WI38 (cell line): ENCODE results near the gene ATG5.

Source experiments
- H3K4me3 ChIP-seq: 2 replicates; pipeline ENCODE4 v1.5.1; 2011; ENCODE audit warnings: low read depth, mild to moderate bottlenecking, control low read depth, low read length
- CTCF ChIP-seq: IDR thresholded peaks from 2 replicates; pipeline ENCODE4 v1.5.1; 2012; ENCODE audit warnings: low read depth, mild to moderate bottlenecking, control low read depth, low read length

The ATG5 gene

GRCh38 chr6:106145741-106146227 lies 179.8 kb downstream of the ATG5 start:
- H3K4me3 ChIP-seq = no peak overlapping the region
- TF ChIP-seq CTCF = no peak

- H3K4me3 ChIP-seq = no peak overlapping the region
- TF ChIP-seq CTCF = no peak
Observed at GRCh38 chr6:106145144-106145543, 180.4 kb downstream of the ATG5 start.

GRCh38 chr6:106143665-106144064 lies 181.9 kb downstream of the ATG5 start:
- no peak for TF ChIP-seq CTCF
- no peak overlapping the region for H3K4me3 ChIP-seq

GRCh38 chr6:106142876-106143431 lies 182.6 kb downstream of the ATG5 start:
- TF ChIP-seq CTCF = no peak
- H3K4me3 ChIP-seq = no peak overlapping the region

GRCh38 chr6:106141441-106142237 lies 183.9 kb downstream of the ATG5 start:
- H3K4me3 ChIP-seq = no peak overlapping the region
- TF ChIP-seq CTCF = no peak

- no peak for TF ChIP-seq CTCF
- H3K4me3 ChIP-seq = no peak overlapping the region
Observed at GRCh38 chr6:106138151-106138550, 187.4 kb downstream of the ATG5 start.

- no peak for TF ChIP-seq CTCF
- no peak overlapping the region for H3K4me3 ChIP-seq
Observed at GRCh38 chr6:106136845-106137244, 188.7 kb downstream of the ATG5 start.
